HG03066 (cell line): Measurements from ENCODE around the gene RAPGEF2.

Experiments used
- ATAC-seq: cut with Tn5 transposase; IDR thresholded peaks from one replicate; pipeline ENCODE4 v1.9.1; 2021; ENCODE audit warnings: low read depth; ENCODE audit not compliant: unreplicated experiment

Gene RAPGEF2

DNA sequence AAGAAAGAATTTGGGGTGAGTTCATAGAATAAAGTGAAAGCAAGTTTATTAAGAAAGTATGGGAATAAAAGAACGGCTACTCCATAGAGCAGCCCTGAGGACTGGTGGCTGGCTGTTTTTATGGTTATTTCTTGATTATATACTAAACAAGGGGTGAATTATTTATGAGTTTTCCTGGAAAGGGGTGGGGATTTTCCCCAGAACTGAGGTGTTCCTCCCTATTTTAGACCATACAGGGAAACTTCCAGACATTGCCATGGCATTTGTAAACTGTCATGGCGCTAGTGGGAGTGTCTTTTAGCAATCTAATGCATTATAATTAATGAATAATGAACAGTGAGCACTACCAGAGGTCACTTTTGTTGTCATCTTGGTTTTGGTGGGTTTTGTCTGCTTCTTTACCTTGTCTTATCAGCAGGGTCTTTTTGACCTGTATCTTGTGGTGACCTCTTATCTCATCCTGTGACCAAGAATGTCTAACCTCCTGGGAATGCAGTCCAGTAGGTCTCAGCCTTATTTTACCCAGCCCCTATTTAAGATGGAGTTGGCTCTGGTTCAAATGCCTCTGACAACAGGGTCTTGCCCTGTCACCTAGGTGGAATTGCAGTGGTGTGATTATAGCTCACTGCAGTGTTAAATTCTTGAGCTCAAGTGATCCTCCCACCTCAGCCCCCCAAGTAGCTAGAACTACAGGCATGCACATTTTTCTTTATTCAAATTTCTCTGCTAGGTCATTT is 27.1 kb downstream of the RAPGEF2 start:
- no peak for ATAC-seq

DNA sequence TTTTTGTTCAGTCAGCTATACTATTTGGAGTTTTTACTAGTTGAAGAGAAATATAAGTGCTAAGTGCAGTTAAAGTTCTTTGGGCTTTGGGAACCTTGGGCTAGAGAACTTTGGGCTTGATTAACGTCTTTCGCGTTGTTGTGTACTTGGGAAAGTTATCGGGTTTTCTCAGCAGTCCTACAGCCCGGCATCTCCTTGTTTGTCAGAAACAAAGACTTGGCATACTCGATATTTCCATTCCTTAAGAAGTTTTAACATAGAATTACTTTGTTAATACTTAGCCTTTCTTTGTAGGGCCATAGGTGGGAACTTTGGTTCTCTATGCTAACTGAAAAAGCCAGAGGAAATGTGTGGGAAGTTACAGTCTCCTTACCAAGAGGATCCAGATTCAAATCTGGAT is 28.7 kb downstream of the RAPGEF2 start:
- no peak for ATAC-seq

DNA sequence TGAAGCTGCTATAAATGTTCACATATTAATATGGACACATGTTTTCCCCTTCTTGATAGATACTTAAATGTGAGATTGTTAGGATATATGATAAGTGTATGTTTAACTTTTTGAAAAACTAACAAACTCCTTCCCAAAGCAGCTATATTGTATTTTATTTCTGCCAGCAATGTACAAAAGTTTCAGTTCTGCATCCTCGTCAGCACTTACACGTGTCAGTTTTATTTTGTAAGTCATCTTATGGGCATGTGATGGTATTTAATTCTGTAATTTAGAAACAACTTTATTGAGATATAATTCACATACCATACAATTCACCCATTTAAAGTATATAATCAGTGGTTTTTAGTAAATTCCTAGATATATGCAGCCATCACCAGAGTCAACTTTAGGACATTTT is 31.6 kb downstream of the RAPGEF2 start:
- no peak for ATAC-seq

DNA sequence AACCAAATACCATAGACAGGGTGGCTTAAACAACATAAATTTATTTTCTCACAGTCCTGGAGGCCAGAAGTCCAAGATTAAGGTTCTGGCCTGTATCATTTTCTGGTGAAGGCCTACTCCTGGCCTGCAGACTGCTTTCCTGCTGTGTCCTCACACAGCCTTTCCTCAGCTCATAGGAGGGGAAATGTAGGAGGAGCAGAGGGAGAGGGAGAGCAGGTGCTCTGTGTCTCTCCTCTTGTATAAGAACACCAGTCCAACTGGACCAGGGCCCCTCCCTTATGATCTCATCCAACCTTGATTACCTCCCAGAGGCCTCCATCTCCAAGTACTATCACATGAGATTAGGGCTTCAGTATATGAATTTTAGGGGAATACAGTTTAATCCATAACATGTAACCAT is 34.3 kb downstream of the RAPGEF2 start:
- ATAC-seq, result no peak

DNA sequence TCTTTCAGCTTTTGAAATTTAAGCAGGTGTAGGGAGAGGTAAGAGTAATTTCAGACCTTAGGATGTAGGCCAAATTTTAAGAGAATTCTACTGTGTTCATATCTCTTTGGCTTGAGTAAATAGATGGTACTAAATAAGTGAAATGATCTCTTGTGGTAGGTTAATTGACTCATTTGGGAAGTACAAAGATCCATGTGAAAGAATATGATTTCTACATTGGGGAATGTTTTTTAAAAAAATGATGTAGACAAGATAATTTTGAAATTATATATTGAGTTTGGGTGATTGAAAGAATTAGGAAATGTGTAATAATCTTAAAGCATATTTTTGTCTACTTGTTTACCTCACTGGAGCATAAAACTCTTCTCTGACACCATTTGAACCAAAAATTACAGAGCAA is 35.6 kb downstream of the RAPGEF2 start:
- no peak for ATAC-seq

DNA sequence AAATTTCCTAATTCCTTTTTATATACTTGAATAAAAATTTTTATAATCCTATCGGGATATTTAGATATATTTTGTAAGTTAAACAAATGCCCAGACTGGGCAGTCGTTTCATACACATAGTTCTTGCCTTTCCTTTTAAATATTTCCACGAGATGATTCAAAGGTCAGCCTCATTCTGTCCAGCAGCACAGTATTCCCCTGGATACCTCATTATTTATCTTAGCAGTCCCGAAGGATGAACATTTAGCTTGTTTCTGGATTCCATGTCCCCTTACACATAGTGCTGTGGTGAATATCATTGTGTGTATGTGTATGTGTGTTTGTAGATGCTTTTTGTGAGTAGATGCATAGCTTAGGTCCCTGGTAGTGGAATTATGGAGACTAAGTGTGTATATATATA is 38.3 kb downstream of the RAPGEF2 start:
- no peak for ATAC-seq

DNA sequence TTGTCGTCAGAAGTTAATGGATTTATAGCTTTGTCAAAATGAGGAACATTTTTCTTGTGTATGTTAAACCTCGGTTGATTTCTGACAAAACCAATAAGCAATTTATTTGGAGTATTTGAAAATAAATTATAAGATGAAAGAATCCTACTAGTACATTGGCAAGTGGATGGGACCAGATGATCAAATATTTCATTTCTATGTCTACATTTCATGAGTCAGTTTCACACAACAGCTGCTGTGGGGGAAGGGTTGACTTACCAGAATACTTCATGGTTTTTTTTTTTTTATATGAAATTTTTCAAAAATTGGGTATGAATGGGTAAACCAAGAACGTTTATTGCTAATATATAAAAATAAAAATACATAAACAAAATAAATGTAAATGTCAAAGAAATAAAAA is 39.4 kb downstream of the RAPGEF2 start:
- ATAC-seq, result no peak

DNA sequence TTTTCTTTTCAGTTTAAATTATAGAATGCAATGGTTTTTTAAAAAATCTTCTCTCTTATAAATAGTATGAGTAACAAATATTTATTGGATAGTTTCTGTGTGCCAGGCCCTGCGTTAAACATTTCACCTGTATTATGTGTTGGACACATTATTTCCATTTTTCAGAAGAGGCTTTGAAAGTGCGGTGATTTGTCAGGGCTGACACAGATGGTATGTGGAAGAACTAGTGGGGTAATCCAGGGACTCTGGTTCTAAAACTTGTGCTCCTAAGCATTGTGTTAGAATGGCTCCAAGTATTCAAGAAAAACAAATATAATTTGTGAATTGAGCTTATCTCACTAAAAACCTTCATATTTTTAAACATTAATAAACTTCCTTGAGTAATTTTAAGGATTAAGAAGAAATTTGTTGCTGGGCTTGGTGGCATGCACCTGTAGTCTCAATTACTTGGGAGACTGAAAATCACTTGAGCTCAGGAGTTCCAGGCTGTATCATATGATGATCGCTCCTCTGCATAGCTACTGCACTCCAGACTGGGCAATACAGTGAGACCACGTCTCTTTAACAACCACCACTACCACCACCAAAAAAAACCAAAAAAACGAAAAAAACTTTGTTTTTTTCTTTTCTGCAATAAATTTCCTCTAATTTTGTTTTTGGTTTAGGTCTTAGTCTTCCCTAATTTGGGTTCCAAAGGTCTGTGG is 40.0 kb downstream of the RAPGEF2 start:
- no peak for ATAC-seq

DNA sequence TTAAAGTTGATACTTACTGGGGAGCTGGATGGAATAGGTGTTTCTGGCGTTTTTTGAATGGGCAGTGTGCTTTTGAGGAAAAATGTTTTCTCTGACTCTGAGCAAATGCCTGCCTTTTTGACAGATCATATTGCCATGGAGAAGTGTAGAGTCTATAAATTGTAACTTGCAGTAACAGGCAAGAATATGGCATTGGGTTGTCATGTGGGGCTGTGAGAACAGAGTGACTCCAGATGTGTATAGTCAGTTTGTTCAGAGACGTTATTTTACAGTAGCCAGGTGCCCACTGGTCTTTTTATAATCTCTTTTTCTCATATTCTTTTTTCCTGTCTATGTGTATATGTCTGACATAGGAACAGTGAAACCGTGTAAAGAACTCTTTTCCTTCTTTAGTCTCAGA is 40.8 kb downstream of the RAPGEF2 start:
- peak; percentile 16 for ATAC-seq

DNA sequence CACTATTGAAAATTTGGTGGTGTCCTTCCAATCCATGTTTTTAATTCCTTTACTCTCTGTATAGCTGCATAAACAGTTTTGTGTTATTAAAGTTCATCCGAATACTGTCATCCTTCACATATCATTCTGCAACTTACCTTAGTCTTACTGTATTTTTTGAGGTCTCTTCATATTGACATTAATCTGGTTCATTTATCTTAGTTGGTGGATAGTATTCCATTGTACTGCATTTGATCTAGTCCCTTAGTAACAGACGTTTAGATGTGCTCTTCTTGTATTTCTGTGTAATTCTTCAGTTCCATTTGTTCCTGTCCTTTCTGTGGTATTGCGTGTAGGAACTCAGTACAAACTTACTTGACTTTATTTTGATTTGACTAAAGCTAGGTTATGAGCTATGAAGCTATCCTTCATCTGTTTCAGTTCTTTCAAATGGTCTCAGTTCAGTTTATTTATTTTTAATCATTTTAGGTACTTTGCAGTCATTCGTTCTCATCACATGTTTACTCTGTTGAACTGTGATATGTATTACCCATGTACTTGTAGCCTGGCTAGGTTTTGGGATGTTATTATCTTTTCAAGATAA is 41.3 kb downstream of the RAPGEF2 start:
- ATAC-seq, result peak; percentile 48

DNA sequence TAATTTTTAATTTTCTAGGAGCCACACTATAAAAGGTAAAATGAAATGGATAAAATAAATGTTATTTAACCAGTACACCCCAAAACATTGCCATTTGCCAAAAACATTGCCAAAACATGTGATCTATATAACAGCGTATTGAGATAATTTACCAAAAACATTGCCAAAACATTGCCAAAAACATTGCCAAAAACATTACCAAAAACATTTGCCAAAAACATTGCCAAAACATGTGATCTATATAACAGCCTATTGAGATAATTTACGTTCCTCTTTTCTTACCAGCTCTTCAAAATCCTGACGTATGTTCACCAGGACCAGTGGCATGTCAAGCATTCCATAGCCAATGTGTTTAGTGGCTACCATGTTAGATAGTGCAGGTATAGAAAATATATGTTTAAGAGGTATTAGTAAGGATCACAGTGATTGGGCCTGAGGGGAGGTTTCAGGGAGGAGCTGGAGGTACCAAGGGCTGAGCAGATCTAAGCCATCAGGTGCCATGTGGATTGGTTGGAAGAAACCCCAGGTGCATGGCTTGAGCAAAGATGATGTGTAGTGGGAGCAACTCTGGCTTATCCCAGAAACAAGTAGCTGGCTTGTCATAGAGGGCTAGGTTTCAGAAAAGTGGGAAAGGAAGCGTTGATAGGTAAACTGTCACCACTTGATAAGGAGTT is 42.6 kb downstream of the RAPGEF2 start:
- ATAC-seq, result no peak

DNA sequence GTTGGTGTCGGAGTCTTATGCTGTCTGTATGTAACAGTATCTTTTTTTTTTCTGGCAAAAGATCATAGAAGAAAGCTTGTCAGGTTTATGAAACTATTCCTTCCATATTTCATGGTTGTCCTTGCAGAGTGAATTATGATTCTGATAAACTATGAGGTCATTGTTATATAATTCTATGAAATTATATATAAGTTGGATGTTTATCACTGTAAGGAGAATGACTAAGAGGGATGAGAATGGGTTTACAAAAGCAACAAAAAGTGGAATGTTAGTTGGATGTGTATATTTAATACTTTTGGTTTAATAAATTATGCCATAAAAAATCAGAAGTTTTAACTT is 43.1 kb downstream of the RAPGEF2 start:
- no peak for ATAC-seq

DNA sequence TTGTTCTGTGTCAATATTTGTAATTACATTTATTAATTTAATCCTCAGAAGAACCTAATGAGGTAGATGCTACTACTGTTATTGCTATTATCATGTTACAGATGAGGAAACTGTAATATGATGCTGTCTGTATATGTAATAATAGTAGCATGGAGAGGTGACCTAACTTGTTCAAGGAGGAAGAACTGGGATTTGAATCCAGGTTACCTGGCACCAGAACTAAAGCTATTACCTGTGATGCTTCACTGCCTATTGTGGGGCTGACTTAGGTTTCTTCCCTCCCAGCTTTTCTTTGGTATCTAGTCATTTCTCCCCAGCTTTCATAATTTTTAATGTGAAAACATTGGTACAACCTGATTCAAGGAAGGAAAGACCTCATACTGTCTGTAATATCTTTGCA is 43.6 kb downstream of the RAPGEF2 start:
- ATAC-seq, result no peak

DNA sequence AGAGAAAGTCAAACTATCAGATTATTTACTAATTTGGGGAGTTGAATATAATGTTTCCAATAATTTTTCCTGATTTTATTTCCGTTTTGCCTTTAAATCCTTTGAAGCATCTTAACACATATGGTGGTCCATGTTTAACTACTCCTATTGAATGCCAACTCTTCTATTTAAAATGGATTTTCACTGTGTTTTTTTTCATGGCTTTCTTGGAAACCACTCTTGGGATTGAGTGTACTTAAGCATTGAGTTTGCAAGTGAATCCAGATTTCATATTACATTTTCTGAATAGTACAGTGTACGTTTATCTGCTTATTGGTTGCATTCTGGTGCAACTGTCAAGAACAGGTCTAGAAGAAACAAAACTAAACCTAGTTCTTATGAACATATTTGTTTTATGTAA is 45.6 kb downstream of the RAPGEF2 start:
- ATAC-seq, result no peak

DNA sequence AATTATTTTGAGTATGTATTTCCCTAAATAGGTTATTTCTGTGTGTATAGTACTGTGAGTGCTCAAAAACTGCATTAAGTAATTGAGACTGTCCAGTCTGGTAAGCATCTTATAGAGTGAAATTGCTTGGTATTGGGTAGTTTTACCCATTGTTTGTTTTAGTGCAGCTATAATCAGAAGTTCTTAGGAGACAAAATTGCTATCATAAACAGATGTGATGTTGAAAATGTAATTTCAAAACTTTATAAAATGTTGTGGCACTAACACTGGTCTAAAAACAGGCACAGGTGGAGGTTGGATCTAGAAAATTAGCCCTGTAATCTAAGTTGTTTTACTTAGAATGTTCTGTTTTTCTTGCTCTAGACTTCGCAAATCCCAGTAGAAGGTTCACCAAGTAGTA is 46.8 kb downstream of the RAPGEF2 start:
- no peak for ATAC-seq

DNA sequence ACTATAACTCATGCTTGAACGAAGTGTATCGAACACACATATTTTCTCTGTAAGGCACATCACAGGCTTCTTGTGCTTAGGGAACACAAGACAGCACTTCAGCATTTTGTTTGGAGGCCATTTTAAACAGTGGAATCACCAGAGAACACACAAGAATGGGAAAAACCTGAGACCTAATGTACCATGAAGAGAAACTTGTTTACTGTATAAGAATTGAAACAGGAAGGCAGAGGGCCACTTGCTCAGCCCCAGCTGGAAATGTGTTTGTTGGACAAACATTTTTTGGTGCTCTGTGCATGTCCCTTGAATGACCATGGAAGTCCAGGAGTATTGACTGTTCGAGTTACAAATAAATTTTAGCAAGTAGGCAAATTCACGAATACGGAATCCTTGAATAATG is 47.5 kb downstream of the RAPGEF2 start:
- peak; percentile 37 for ATAC-seq

DNA sequence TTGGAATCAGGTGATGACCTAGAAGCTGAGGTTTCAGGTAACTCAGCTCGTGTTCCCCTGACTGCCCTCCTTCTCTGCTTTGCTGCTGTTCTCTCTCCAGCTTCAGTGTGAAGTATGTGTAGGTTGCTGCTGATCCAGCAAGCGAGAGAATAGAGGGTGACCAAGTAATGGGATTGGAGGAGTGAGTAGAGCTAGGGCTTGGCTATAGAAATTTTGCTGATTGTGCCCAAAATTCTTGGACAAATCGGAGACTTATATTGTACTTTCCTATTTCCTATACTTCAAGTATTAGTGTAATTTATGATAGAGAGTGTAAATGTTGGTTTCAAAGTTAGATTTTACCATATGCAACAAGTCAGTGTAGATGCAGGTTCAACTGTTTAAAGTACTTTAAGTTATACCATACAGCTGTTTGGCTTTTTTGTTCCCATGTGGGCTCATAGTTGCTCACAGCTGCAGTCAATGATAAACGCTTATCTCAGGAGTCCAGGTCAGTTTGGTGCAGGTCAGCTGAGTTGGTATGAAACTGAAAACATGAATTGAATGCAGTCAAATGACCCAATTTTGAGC is 48.0 kb downstream of the RAPGEF2 start:
- ATAC-seq, result peak; percentile 70

DNA sequence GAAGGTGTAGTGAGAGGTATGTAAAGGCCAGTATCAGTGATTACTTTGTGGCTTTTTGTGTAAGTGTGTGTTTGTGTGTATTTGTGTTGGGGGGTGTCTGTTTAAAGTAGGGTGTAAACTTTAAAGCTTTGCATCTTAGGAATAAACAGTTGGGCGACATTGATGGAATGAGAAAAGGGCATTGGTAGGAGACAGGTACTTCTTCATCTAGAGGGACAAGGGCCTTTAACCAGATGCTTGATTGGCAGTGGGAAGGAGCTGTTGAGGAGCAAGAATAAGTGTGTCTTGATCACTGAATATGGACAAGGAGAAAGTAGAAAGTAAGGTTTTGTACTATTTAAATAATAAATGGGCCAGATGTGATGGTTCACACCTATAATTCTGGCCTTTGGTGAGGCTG is 48.8 kb downstream of the RAPGEF2 start:
- ATAC-seq, result no peak

DNA sequence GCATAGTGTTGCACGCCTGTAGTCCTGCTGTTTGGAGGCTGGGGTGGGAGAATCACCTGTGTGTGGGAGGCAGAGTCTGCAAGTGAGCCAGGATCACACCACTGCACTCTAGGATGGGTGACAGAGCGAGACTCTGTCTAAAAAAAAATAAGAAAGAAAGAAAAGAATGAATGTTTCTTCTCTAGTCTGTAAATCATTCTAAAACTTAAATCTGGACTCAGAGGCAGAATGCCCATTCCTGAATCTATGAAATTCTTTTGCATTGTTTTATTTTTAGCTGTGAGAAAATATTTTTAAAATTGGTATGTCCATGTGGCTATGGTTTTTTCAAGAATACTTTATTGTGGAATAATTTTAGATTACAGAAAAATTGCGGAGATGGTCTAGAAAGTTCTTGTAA is 49.3 kb downstream of the RAPGEF2 start:
- no peak for ATAC-seq

DNA sequence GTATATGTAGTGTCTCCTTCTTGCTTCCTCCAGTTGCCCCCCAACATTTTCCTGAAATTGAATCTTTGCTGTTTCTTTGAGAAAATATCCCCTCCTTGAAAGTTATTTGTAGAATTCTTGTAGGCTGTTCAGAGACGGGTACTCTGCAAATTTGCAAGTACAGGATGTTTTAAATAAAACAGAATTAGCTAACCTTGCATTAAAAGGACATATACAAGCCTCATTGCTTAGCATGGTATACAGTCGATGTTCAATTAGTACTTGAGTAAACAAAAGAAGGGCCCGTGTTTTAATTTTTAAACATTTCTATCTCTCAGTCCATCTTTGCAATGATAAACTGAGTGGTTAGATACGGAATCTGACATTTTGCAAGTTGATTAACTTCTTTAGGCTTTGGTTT is 50.8 kb downstream of the RAPGEF2 start:
- no peak for ATAC-seq

DNA sequence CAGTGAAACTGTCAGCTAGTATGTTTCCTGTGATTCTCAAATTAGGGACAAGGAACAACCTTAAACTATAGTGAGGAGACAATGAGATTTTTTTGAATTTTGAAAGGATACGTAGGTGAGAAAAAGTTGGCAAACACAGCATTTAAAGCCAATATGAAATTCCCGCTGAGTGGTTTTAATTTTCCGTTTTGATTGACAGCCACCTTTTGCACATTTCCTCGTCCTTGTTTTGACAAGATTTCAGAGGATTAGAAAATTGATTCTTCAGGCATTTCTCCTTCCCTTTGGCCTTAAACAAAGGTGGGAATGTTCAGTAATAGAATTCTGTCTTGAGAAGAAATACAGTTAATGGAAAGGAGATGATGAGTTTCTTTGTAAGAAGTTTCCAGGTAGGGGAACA is 52.2 kb downstream of the RAPGEF2 start:
- ATAC-seq, result no peak
